Measurements from ENCODE around the gene AGER. TPM values are rescaled to one million over a fixed set of nuclear protein-coding genes. Genes with fewer than 3 reads are reported as not detected.

The AGER gene
- total and polyA plus RNA-seq, 9 of the 15 experiments (the other 6 are each of a cell fraction or from before 2014, with no cell fraction given): 1.2 to 11.5 (median 4.1) TPM

DNA sequence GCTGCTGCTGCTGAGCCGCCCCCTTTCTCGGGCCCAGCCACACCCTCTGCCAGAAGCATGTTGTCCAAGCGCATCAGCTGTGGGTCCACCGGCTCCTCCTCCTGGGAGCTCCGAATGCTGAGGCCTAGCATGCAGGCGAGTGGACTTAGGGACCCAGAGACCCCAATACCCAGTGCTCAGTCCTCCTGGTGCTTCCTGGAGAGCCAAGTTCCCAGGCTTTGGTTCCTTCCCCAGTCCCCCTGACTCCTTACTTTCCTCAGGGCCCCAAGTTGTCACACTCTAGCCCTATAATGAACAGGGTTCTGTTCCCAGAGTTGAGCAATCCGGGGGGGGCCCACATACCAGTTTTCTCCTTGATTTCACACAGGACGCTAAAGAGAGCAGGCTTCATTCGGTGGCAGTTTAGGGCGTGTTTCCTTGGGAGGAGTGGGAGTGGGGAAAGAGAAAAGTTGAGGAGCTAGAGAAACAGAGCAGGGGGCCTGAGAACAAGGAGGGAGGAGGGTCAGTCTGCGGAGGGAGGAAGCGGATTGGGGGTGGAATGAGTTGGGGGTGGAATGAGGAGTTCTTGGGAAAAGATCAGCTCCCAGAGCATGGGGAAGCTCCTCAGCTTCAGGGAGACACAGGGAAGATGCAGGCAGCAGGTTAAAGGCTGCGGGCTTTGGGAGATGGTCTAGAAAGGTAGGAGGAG, 4.5 kb upstream of the AGER start (continued):
- TF ChIP-seq, protein P1, sequence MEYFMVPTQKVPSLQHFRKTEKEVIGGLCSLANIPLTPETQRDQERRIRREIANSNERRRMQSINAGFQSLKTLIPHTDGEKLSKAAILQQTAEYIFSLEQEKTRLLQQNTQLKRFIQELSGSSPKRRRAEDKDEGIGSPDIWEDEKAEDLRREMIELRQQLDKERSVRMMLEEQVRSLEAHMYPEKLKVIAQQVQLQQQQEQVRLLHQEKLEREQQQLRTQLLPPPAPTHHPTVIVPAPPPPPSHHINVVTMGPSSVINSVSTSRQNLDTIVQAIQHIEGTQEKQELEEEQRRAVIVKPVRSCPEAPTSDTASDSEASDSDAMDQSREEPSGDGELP (CRISPR knock-in tag; IDR thresholded peaks at IDR 0.05; ENCODE audit: borderline replicate concordance): peak; percentile 92
- TF ChIP-seq MAZ (CRISPR knock-in tag; conservative IDR thresholded peaks at IDR 0.05 in 1 of 2, IDR thresholded peaks at IDR 0.05 in 1 of 2): peak in 1 of 2 experiments; percentile 3; a peak in 1 of 4 replicates
- TF ChIP-seq, protein P2, sequence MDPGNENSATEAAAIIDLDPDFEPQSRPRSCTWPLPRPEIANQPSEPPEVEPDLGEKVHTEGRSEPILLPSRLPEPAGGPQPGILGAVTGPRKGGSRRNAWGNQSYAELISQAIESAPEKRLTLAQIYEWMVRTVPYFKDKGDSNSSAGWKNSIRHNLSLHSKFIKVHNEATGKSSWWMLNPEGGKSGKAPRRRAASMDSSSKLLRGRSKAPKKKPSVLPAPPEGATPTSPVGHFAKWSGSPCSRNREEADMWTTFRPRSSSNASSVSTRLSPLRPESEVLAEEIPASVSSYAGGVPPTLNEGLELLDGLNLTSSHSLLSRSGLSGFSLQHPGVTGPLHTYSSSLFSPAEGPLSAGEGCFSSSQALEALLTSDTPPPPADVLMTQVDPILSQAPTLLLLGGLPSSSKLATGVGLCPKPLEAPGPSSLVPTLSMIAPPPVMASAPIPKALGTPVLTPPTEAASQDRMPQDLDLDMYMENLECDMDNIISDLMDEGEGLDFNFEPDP (CRISPR knock-in tag; IDR thresholded peaks at IDR 0.05): no peak
- no peak for TF ChIP-seq GATAD2A (IDR thresholded peaks at IDR 0.05)
- TF ChIP-seq SOX6 (IDR thresholded peaks at IDR 0.05): no peak
- no peak for TF ChIP-seq KHSRP (IDR thresholded peaks at IDR 0.05)
- peak; percentile 68; the same call in 1 of the 2 replicates for TF ChIP-seq KLF13 (tag; IDR thresholded peaks at IDR 0.05; ENCODE audit: borderline replicate concordance, low read depth)
- TF ChIP-seq FOXP1 (CRISPR knock-in tag; IDR thresholded peaks at IDR 0.05): no peak
- 0 out of 2 replicates have a peak, but pooled peaks have one; percentile 20 for TF ChIP-seq ZSCAN29 (IDR thresholded peaks at IDR 0.05)
- TF ChIP-seq PHF21A (IDR thresholded peaks at IDR 0.05; ENCODE audit: borderline replicate concordance, low read depth): peak; percentile 7; the same call in 1 of the 2 replicates
- peak; percentile 24; the same call in 1 of the 2 replicates for TF ChIP-seq SUPT5H (IDR thresholded peaks at IDR 0.05)
- TF ChIP-seq, protein P3, sequence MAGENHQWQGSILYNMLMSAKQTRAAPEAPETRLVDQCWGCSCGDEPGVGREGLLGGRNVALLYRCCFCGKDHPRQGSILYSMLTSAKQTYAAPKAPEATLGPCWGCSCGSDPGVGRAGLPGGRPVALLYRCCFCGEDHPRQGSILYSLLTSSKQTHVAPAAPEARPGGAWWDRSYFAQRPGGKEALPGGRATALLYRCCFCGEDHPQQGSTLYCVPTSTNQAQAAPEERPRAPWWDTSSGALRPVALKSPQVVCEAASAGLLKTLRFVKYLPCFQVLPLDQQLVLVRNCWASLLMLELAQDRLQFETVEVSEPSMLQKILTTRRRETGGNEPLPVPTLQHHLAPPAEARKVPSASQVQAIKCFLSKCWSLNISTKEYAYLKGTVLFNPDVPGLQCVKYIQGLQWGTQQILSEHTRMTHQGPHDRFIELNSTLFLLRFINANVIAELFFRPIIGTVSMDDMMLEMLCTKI (IDR thresholded peaks at IDR 0.05; ENCODE audit: partially characterized antibody): no peak
- peak; percentile 22; the same call in 1 of the 2 replicates for TF ChIP-seq SMARCE1 (IDR thresholded peaks at IDR 0.05)
- TF ChIP-seq DACH1 (IDR thresholded peaks at IDR 0.05; ENCODE audit: partially characterized antibody): peak; percentile 54
- TF ChIP-seq, protein P4, sequence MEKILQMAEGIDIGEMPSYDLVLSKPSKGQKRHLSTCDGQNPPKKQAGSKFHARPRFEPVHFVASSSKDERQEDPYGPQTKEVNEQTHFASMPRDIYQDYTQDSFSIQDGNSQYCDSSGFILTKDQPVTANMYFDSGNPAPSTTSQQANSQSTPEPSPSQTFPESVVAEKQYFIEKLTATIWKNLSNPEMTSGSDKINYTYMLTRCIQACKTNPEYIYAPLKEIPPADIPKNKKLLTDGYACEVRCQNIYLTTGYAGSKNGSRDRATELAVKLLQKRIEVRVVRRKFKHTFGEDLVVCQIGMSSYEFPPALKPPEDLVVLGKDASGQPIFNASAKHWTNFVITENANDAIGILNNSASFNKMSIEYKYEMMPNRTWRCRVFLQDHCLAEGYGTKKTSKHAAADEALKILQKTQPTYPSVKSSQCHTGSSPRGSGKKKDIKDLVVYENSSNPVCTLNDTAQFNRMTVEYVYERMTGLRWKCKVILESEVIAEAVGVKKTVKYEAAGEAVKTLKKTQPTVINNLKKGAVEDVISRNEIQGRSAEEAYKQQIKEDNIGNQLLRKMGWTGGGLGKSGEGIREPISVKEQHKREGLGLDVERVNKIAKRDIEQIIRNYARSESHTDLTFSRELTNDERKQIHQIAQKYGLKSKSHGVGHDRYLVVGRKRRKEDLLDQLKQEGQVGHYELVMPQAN (IDR thresholded peaks at IDR 0.05; ENCODE audit: borderline replicate concordance): peak; percentile 43; the same call in 1 of the 2 replicates
- TF ChIP-seq FOXK2 (conservative IDR thresholded peaks at IDR 0.05 in 1 of 2, IDR thresholded peaks at IDR 0.05 in 1 of 2; ENCODE audit: low read depth in 2 of 2): 0 out of 4 replicates have a peak, but pooled peaks of 1 of the 2 experiments have one; percentile 12
- TF ChIP-seq CEBPG (CRISPR knock-in tag; IDR thresholded peaks at IDR 0.05): no peak
- peak in 1 of 2 experiments; percentile 54; a peak in 1 of 4 replicates for TF ChIP-seq CEBPG (tag; conservative IDR thresholded peaks at IDR 0.05 in 1 of 2, IDR thresholded peaks at IDR 0.05 in 1 of 2)
- TF ChIP-seq SIN3A (IDR thresholded peaks at IDR 0.05; ENCODE audit: borderline replicate concordance in 2 of 2, control insufficient read depth in 1 of 2, low read depth in 2 of 2, low read length in 2 of 2): peak in 1 of 2 experiments; percentile 77; a peak in 1 of 4 replicates
- 0 out of 2 replicates have a peak, but pooled peaks have one; percentile 20 for TF ChIP-seq CXXC5 (CRISPR knock-in tag; IDR thresholded peaks at IDR 0.05)
- peak; percentile 95 for TF ChIP-seq ZNF263 (CRISPR knock-in tag; IDR thresholded peaks at IDR 0.05; ENCODE audit: borderline replicate concordance)
- TF ChIP-seq NRF1 (conservative IDR thresholded peaks at IDR 0.05 in 1 of 2, IDR thresholded peaks at IDR 0.05 in 1 of 2): 0 out of 4 replicates have a peak, but pooled peaks of 1 of the 2 experiments have one; percentile 19
- TF ChIP-seq ZNF431 (CRISPR knock-in tag; IDR thresholded peaks at IDR 0.05): no peak
